ENCODE measurements around the gene AFF3. TPM values are rescaled to one million over a fixed set of nuclear protein-coding genes. Genes with fewer than 3 reads are reported as not detected.
A peak's percentile ranks its signal among the peaks of the same experiment; 100 is the strongest.

Gene AFF3
- total and polyA plus RNA-seq, 2 of the 8 experiments (the other 6 are each of a cell fraction or from before 2014, with no cell fraction given) = 0.27 to 3.0 TPM

DNA sequence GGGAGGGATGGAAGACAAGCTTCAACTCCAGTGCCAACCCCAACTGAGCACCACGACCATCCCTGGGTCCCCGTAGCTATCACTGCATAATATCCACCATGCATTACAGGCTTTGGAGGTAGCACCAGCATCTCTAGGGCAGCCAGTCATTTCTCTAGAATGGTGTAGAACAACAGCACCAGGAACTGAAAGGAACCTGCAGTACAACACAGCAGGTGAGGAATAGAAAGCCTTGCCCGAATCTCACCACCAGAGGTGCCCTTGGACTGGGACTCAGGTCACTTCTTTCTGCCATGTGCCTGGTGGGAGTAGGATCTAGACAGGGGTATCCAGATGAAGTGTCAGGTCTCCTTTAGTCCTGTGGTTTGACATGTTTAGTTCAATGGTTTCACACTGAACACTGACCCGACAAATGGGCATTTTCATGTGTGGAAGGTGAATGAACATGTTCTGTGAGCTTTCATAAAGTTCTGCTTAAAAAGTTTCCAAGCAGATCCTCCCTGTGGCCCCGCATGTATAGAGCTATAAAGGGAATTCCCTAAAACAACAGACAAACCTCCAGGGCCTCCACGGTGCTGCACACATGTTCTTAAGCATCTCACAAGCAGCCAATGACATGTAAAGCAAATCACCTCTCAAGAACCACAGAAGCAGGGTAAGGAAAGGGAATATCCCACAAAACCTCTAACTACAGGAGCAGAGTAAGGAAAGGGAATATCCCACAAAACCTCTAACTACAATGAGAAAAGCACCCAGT is 208.3 kb downstream of the AFF3 start:
- POLR2A ChIA-PET (ENCODE audit: partially characterized antibody) = no interaction called here

More for the DNA sequence above, 208.3 kb downstream of the AFF3 start:
- Histone ChIP-seq H3K4me2 (ENCODE audit: insufficient read depth in 1 of 2, low read depth in 2 of 2, low read length in 2 of 2) (no peak overlapping the region), H3K4me3 (ENCODE audit: extremely low read depth in 1 of 4, insufficient read depth in 2 of 4, low read depth in 3 of 4, low read length in 4 of 4) (no peak overlapping the region), H3K56ac (replicated peaks; ENCODE audit: insufficient read length, low read depth, low read length) (no peak overlapping the region), H4K8ac (ENCODE audit: extremely low read depth, insufficient read depth, low read length) (no peak overlapping the region), H2BK12ac (ENCODE audit: low read depth, low read length) (no peak overlapping the region), H4K5ac (ENCODE audit: insufficient read length, low read depth, low read length) (no peak overlapping the region), H3K23me2 (ENCODE audit: low read depth, low read length) (no peaks in the 10 kb centered on the region), H2AK5ac (ENCODE audit: low read depth, low read length) (no peak overlapping the region), H3K27ac (ENCODE audit: low read depth, low read length) (no peak overlapping the region), H2BK120ac (replicated peaks; ENCODE audit: low read depth, low read length) (no peak overlapping the region), H4K20me1 (replicated peaks in 1 of 2; ENCODE audit: control insufficient read depth in 1 of 2, insufficient read depth in 2 of 2, low read length in 2 of 2) (no peaks in the 10 kb centered on the region), H3K27me3 (replicated peaks in 1 of 4; ENCODE audit: control insufficient read depth in 3 of 4, extremely low read depth in 1 of 4, insufficient read depth in 3 of 4, low read length in 3 of 4) (peaks cover 0 to 1% (median 0%) of the 10 kb centered on the region in 4 experiments; a peak in 1 of 7 replicates), H2BK20ac (ENCODE audit: low read length) (no peak overlapping the region), H3K4me1 (replicated peaks in 1 of 4; ENCODE audit: control insufficient read depth in 3 of 4, insufficient read depth in 4 of 4, low read length in 3 of 4) (no peaks in the 10 kb centered on the region), H4K91ac (replicated peaks; ENCODE audit: insufficient read length, low read length) (no peak overlapping the region), H2BK5ac (ENCODE audit: low read depth, low read length) (no peak overlapping the region), H3K36me3 (ENCODE audit: control insufficient read depth in 2 of 4, insufficient read depth in 4 of 4, low read length in 3 of 4) (no peaks in the 10 kb centered on the region), H3K18ac (ENCODE audit: extremely low read depth, low read length) (no peak overlapping the region), H3K4ac (replicated peaks; ENCODE audit: insufficient read length, low read depth, low read length) (no peak overlapping the region), H2BK15ac (ENCODE audit: low read length) (no peak overlapping the region), H3K23ac (ENCODE audit: insufficient read length) (no peak overlapping the region), H3K9me3 (ENCODE audit: insufficient read depth in 2 of 2, low read depth in 1 of 2, low read length in 1 of 2) (no peaks in the 10 kb centered on the region), H2AFZ (ENCODE audit: low read length) (no peak overlapping the region), H3K79me1 (ENCODE audit: low read depth, low read length) (no peaks in the 10 kb centered on the region), H3K9ac (replicated peaks in 1 of 4; ENCODE audit: extremely low read depth in 1 of 4, low read depth in 3 of 4, low read length in 3 of 4) (no peak overlapping the region), H3K14ac (ENCODE audit: insufficient read length) (no peak overlapping the region), H3K79me2 (ENCODE audit: control insufficient read depth in 1 of 2, insufficient read depth in 2 of 2, low read length in 2 of 2) (no peaks in the 10 kb centered on the region)
- no peak for FAIRE-seq
- DNase-seq (ENCODE audit: low read depth in 1 of 2, low spot score in 2 of 2) = no peak
- CTCF ChIA-PET (ENCODE audit: partially characterized antibody) = interaction anchor here (0.9 to 1.2 kb wide), 2 partner anchors 8 to 149 kb away, joined by 3 read pairs; no protein-coding TSS in a partner anchor
- 81% methylated on average over 6 of the region's 6 CpGs; no CpG with 5 or more reads in 1 of the 2 experiments for WGBS, 2 experiments (ENCODE audit: extremely low coverage in 1 of 2, insufficient coverage in 1 of 2, insufficient read length in 1 of 2, insufficient replicate concordance in 2 of 2, low coverage in 1 of 2, low lambda C conversion rate in 2 of 2, missing lambda C conversion rate in 1 of 2)
- TF ChIP-seq, protein P1, sequence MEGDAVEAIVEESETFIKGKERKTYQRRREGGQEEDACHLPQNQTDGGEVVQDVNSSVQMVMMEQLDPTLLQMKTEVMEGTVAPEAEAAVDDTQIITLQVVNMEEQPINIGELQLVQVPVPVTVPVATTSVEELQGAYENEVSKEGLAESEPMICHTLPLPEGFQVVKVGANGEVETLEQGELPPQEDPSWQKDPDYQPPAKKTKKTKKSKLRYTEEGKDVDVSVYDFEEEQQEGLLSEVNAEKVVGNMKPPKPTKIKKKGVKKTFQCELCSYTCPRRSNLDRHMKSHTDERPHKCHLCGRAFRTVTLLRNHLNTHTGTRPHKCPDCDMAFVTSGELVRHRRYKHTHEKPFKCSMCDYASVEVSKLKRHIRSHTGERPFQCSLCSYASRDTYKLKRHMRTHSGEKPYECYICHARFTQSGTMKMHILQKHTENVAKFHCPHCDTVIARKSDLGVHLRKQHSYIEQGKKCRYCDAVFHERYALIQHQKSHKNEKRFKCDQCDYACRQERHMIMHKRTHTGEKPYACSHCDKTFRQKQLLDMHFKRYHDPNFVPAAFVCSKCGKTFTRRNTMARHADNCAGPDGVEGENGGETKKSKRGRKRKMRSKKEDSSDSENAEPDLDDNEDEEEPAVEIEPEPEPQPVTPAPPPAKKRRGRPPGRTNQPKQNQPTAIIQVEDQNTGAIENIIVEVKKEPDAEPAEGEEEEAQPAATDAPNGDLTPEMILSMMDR (IDR thresholded peaks at IDR 0.05; ENCODE audit: control extremely low read depth in 1 of 3, insufficient read depth in 1 of 3, low read depth in 1 of 3, low read length in 3 of 3) = peak in 1 of 3 experiments; percentile 28; a peak in 2 of 4 replicates
- TF ChIP-seq RAD21 (IDR thresholded peaks at IDR 0.05 in 1 of 2, conservative IDR thresholded peaks at IDR 0.05 in 1 of 2; ENCODE audit: low read depth in 2 of 2, low read length in 2 of 2) = peak; percentile 29 to 38; a peak in 2 of 4 replicates
- no peak for TF ChIP-seq GABPA (IDR thresholded peaks at IDR 0.05; ENCODE audit: borderline replicate concordance, insufficient read depth, low read length)
